Hematopoietic multipotent progenitor cell treated with erythropoietin and hydrocortisone succinate and interleukin-3 and kit ligand, for 6 days (in vitro differentiated cells): ENCODE measurements around the gene NAP1L2.
"Not testable (repeated sequence)": the region's sequence is repeated elsewhere in the genome, so short reads cannot be mapped to it uniquely, and the experiment has no call there.

Experiments used
- DNase-seq: peaks from one replicate; pipeline ENCODE4 v3.0.0-alpha.2; 2015

NAP1L2 gene, protein sequence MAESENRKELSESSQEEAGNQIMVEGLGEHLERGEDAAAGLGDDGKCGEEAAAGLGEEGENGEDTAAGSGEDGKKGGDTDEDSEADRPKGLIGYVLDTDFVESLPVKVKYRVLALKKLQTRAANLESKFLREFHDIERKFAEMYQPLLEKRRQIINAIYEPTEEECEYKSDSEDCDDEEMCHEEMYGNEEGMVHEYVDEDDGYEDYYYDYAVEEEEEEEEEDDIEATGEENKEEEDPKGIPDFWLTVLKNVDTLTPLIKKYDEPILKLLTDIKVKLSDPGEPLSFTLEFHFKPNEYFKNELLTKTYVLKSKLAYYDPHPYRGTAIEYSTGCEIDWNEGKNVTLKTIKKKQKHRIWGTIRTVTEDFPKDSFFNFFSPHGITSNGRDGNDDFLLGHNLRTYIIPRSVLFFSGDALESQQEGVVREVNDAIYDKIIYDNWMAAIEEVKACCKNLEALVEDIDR

DNA sequence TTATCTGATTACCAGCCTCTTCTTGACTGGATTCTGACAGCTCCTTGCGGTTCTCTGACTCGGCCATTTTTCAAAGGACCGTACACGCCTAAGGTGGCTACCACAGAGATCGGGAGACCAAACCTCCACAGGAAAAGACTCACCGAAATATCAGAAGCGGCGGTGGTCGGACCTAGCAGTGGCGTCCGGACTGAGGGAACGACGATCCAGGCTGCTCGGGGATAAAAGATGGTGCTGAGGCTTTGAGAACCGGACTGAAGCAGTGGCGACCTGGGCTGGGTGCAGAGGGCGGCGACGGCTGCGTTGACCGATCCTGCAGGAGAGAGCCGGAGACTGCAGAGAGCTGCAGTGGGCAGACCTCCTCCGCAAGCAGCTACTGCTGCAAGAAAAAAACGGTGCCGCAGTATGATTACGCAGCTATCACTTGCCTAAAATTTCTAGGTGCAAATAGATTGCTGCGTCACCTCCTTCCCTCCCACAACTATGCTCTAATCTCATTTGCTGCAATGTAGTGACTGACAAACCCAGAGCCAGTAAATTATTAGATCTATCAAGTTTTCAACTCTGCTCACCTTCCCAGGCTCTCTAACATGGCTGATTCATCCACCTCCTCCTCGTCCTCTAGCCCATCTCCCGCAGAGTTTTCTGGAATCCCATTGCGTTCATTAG is at the start of gene NAP1L2:
Gene NAP1L2, minus strand, starts transcription at position 426 of the 669 bp plus-strand sequence. Its CDS starts 359 bp downstream, at position 67.
- DNase-seq: peak; percentile 44

DNA sequence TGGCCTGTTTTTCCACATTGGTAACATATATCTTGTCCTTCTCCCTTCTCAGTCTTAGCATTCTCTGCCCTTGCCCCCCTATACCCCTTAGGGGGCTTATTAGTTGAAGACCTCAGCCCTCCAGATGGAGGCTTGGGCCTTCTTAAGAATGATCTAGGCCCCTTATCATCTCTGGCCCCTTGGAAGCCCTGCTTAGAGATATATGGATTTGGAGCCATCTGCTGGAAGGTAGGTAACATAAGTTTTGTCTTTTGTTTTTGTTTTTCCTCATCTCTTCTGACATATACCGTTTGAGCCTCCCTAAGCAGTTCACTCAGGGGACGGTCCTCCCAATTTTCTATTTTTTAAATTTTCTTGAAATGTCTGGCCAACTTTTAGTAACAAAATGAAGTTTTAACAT is 48.3 kb upstream of the NAP1L2 start:
- DNase-seq: peak; percentile 29

DNA sequence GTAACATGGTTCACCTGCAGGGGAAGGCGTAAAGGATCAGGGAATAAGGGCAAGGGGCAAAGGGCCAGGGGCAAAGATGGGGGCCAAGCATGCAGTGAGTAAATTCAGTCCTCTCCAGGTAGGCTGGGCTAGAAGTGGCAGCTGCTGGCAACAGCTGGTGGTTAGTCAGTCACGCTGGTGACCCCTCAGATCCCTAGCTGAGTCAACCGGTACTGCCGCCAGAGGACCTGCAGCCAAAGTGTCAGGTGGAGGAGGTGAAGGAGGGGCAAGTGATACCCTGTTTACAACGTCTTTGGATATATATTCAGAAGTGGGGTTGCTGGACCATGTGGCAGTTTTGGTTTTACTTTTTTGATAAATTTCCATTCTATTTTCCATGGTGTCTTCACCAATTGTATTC is 24.6 kb upstream of the NAP1L2 start:
- DNase-seq: no peak

DNA sequence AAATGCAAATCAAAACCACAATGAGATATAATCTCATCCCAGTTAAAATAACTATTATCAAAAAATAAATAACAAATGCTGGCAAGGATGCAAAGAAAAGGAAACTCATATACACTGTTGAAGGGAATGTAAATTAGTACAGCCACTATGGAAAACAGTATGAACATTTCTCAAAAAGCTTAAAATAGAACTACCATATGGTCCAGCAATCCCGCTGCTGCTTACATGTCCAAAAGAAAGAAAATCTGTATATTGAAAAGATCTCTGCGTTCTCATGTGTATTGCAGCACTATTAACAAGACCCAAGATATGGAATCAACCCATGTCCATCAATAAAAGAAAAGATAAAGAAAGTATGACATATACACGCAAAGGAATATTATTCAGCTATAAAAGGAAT is 3.0 kb upstream of the NAP1L2 start:
- no peak for DNase-seq

DNA sequence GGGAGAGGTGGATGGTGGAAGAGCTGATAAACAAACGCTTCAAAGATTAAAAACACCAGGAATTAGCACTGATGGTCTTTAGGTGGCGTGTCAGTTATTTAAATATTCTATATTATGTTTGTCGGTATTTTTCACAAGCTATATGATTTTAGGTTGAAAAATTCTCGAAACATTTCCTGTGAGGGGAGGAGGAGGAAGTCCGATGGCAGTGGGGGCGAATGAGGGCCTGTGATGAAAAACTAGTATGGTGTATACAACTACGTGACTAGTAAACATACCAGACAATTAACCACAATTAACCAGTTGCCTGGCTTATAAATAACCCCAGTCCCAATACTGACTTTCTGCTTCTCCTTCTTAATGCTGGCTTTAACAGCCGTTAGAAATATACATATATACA is 595 bp upstream of the NAP1L2 start:
- no peak for DNase-seq

DNA sequence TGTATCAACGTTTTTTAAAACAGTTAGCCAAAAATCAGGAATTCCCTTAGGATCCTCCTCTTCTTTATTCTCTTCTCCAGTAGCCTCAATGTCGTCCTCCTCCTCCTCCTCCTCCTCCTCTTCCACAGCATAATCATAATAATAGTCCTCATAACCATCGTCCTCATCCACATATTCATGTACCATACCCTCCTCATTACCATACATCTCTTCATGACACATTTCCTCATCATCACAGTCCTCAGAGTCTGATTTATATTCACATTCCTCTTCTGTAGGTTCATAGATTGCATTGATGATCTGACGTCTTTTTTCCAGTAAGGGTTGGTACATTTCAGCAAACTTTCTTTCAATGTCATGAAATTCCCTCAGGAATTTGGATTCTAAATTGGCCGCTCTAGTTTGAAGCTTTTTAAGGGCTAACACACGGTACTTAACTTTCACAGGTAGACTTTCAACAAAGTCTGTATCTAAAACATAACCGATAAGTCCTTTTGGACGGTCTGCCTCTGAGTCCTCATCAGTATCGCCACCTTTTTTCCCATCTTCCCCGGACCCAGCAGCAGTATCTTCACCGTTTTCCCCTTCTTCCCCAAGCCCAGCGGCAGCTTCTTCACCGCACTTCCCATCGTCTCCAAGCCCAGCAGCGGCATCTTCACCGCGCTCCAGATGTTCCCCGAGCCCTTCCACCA is 771 bp downstream of the NAP1L2 start:
- DNase-seq: no peak

DNA sequence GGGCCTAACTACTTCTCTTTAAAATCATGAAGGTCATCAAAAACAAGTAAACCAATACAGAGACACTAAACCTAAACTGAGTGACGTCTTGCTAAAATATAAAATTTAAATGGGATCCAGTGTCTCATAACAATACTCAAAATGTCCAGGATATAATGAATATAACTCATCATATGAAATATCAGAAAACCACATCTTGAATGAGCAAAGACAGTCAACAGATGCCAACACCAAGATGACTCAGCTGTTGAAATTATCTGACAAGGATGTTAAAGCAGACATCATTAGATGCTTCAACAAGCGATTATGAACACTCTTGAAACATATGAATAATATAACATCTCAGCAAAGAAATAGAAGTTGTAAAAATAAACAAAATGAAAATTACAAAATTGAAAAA is 8.3 kb downstream of the NAP1L2 start:
- DNase-seq: peak; percentile 5

DNA sequence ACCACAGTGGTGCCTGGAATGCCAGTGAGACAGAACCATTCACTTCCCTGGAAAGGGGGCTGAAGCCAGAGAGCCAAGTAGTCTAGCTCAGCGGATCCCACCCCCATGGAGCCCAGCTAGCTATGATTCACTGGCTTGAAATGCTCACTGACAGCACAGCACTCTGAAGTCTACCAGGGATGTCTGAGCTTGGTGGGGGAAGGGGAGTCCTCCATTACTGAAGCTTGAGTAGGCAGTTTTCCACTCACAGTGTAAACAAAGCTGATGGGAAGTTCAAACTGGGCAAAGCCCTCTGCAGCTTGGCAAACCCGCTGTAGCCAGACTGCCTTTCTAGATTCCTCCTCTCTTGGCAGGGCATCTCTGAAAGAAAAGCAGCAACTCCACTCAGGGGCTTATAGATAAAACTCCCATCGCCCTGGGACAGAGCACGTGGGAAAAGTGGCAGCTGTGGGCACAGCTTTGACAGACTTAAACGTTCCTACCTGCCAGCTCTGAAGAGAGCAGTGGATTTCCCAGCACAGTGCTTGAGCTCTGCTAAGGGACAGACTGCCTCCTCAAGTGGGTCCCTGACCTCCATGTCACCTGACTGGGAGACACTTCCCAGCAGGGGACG is 32.0 kb downstream of the NAP1L2 start:
- no peak for DNase-seq

DNA sequence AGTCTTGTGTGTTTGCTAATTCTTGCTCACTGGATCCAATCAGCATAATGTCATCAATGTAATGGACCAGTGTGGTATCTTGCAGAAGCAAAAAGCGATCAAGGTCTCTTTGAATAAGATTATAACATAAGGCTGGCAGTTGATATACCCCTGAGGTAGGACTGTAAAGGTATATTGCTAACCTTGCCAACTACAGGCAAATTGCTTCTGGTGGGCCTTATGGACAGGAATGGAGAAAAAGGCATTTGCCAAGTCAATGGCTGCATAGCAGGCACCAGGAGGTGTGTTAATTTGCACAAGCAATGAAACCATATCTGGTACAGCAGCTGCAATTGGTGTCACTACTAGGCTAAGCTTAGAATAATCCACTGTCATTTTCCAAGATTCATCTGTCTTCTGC is 45.7 kb downstream of the NAP1L2 start:
- DNase-seq: not testable (repeated sequence)
